Measurements from ENCODE around the gene USP3. TPM values are rescaled to one million over a fixed set of nuclear protein-coding genes. Genes with fewer than 3 reads are reported as not detected.

USP3 gene
- total RNA-seq, 2 donors from 2014 or later, result 48.8 to 50.1 TPM

GRCh38 chr15:63560741-63561448 is 56.5 kb downstream of the USP3 start:
- no peak for TF ChIP-seq POLR2A (IDR thresholded peaks at IDR 0.05)
- Histone ChIP-seq H3K4me1 (peaks cover 7% of the 10 kb centered on the region), H3K9me3 (no peaks in the 10 kb centered on the region), H3K4me3 (no peak overlapping the region), H3K36me3 (replicated peaks in 1 of 2; ENCODE audit: insufficient read depth in 1 of 2, low read depth in 2 of 2) (peaks cover 0 to 18% of the 10 kb centered on the region in 2 donors), H3K27ac (no peak overlapping the region), H3K27me3 (no peaks in the 10 kb centered on the region)
- intact Hi-C loops (cut with DNase I), result loop anchor here (10.0 kb wide), 1 partner anchor 56 kb away; the partner anchor contains the start of gene USP3
- WGBS, 2 donors, result 87 to 93% methylated on average over 6 of the region's 6 CpGs
- no peak for ATAC-seq
- no peak for DNase-seq

- ATAC-seq (no peak), DNase-seq (no peak)
- TF ChIP-seq CTCF (IDR thresholded peaks at IDR 0.05) (no peak), POLR2A (IDR thresholded peaks at IDR 0.05) (no peak)
- H3K4me1 ChIP-seq, result peaks cover 3% of the 10 kb centered on the region
- no peak overlapping the region for H3K27ac ChIP-seq
- whole genome bisulfite sequencing, 2 donors, result 29 to 30% methylated on average over 3 of the region's 3 CpGs
- no peaks in the 10 kb centered on the region for H3K27me3 ChIP-seq
- peaks cover 0 to 15% of the 10 kb centered on the region in 2 donors for H3K36me3 ChIP-seq (replicated peaks in 1 of 2; ENCODE audit: insufficient read depth in 1 of 2, low read depth in 2 of 2)
- intact Hi-C loops (cut with DNase I), result loop anchor here (10.0 kb wide), 1 partner anchor 59 kb away; the partner anchor contains the start of gene USP3
- no peaks in the 10 kb centered on the region for H3K9me3 ChIP-seq
- no peak overlapping the region for H3K4me3 ChIP-seq
These were observed 59.7 kb downstream of the USP3 start for GRCh38 chr15:63564093-63564492.

GRCh38 chr15:63565536-63566186 is 61.3 kb downstream of the USP3 start:
- ATAC-seq (no peak), DNase-seq (no peak)
- no peaks in the 10 kb centered on the region for H3K9me3 ChIP-seq
- no peak overlapping the region for H3K4me3 ChIP-seq
- H3K27me3 ChIP-seq, result no peaks in the 10 kb centered on the region
- H3K27ac ChIP-seq, result no peak overlapping the region
- TF ChIP-seq CTCF (IDR thresholded peaks at IDR 0.05) (no peak), POLR2A (IDR thresholded peaks at IDR 0.05) (no peak)
- no peaks in the 10 kb centered on the region for H3K4me1 ChIP-seq
- H3K36me3 ChIP-seq (replicated peaks in 1 of 2; ENCODE audit: insufficient read depth in 1 of 2, low read depth in 2 of 2), result peaks cover 0 to 18% of the 10 kb centered on the region in 2 donors
- WGBS, 2 donors, result 86 to 87% methylated on average over 2 of the region's 2 CpGs
- intact Hi-C loops (cut with DNase I), result loop anchor here (10.0 kb wide), 1 partner anchor 61 kb away; the partner anchor contains the start of gene USP3

GRCh38 chr15:63572749-63573464 is 68.5 kb downstream of the USP3 start:
- H3K36me3 ChIP-seq (replicated peaks in 1 of 2; ENCODE audit: insufficient read depth in 1 of 2, low read depth in 2 of 2), result peaks cover 0 to 13% of the 10 kb centered on the region in 2 donors
- WGBS, 2 donors, result 39 to 42% methylated on average over 7 of the region's 7 CpGs
- DNase-seq, result no peak
- H3K27ac ChIP-seq, result no peak overlapping the region
- no peaks in the 10 kb centered on the region for H3K27me3 ChIP-seq
- ATAC-seq, result peak; percentile 21
- H3K4me3 ChIP-seq, result no peak overlapping the region
- intact Hi-C loops (cut with DNase I), result no loop called here
- TF ChIP-seq CTCF (IDR thresholded peaks at IDR 0.05) (no peak), POLR2A (IDR thresholded peaks at IDR 0.05) (no peak)
- peaks cover 7% of the 10 kb centered on the region for H3K4me1 ChIP-seq
- no peaks in the 10 kb centered on the region for H3K9me3 ChIP-seq

- Histone ChIP-seq H3K27ac (no peak overlapping the region), H3K27me3 (no peaks in the 10 kb centered on the region), H3K36me3 (replicated peaks in 1 of 2; ENCODE audit: insufficient read depth in 1 of 2, low read depth in 2 of 2) (peaks cover 0 to 13% of the 10 kb centered on the region in 2 donors), H3K9me3 (no peaks in the 10 kb centered on the region), H3K4me1 (peaks cover 7% of the 10 kb centered on the region), H3K4me3 (no peak overlapping the region)
- no peak for ATAC-seq
- intact Hi-C loops (cut with DNase I), result no loop called here
- DNase-seq, result no peak
- TF ChIP-seq POLR2A (IDR thresholded peaks at IDR 0.05) (no peak), CTCF (IDR thresholded peaks at IDR 0.05) (no peak)
These were observed 69.1 kb downstream of the USP3 start for GRCh38 chr15:63573533-63573932.

Measured in body of pancreas (tissue), 4 donors.